Mesothelial cell of epicardium (in vitro differentiated cells): ENCODE data around the gene LBX2. TPM values are rescaled to one million over a fixed set of nuclear protein-coding genes. Genes with fewer than 3 reads are reported as not detected.

Experiments
- DNase-seq, 2 experiments: peaks; one replicate each; pipeline ENCODE4 v3.0.0; 2021; ENCODE audit warnings: low spot score in 2 of 2; ENCODE audit not compliant: unreplicated experiment in 2 of 2
- H3K27ac Mint-ChIP-seq: 2 replicates; pipeline ENCODE4 v1.8.0; 2021; ENCODE audit warnings: mixed read lengths
- H3K27me3 Mint-ChIP-seq: 2 replicates; pipeline ENCODE4 v1.8.0; 2021; ENCODE audit warnings: low read depth, mixed read lengths
- H3K36me3 Mint-ChIP-seq: 2 replicates; pipeline ENCODE4 v1.8.0; 2021; ENCODE audit warnings: mixed read lengths
- H3K4me1 Mint-ChIP-seq: 2 replicates; pipeline ENCODE4 v1.8.0; 2021; ENCODE audit warnings: mixed read lengths
- H3K4me3 Mint-ChIP-seq: 2 replicates; pipeline ENCODE4 v1.8.0; 2021; ENCODE audit warnings: mild to moderate bottlenecking, moderate library complexity, mixed read lengths
- H3K9me3 Mint-ChIP-seq: 2 replicates; pipeline ENCODE4 v1.8.0; 2021; ENCODE audit warnings: mixed read lengths
- CTCF ChIP-seq: fragments of 200-600 bp; sonication (generic); IDR thresholded peaks from one replicate; pipeline ENCODE4 v1.5.0; 2021; ENCODE audit warnings: antibody characterized with exemption; ENCODE audit not compliant: unreplicated experiment
- total RNA-seq: library from RNA; stranded (reverse); gene quantifications from 3 replicates; pipeline ENCODE4 v1.2.1, GENCODE V29; 2021

LBX2 gene
- total RNA-seq, 1 donor from 2014 or later = 1.1 TPM

- Mint-ChIP-seq H3K4me1 (peaks cover 14% of the 10 kb centered on the region), H3K9me3 (no peaks in the 10 kb centered on the region), H3K4me3 (no peak overlapping the region), H3K36me3 (no peaks in the 10 kb centered on the region), H3K27me3 (no peaks in the 10 kb centered on the region), H3K27ac (no peak overlapping the region)
- TF ChIP-seq CTCF = no peak
- no peak for DNase-seq
Measured at GRCh38 chr2:74534411-74534810, 35.0 kb upstream of the LBX2 start.

GRCh38 chr2:74533464-74533863, 34.1 kb upstream of the LBX2 start:
- Mint-ChIP-seq H3K4me1 (peaks cover 21% of the 10 kb centered on the region), H3K4me3 (no peak overlapping the region), H3K27ac (no peak overlapping the region), H3K9me3 (no peaks in the 10 kb centered on the region), H3K27me3 (no peaks in the 10 kb centered on the region), H3K36me3 (no peaks in the 10 kb centered on the region)
- DNase-seq = no peak
- no peak for TF ChIP-seq CTCF

- no peaks in the 10 kb centered on the region for H3K9me3 Mint-ChIP-seq
- H3K4me3 Mint-ChIP-seq = peak overlapping the region; percentile 41
- H3K4me1 Mint-ChIP-seq = peaks cover 27% of the 10 kb centered on the region
- no peak for TF ChIP-seq CTCF
- no peak overlapping the region for H3K27ac Mint-ChIP-seq
- no peaks in the 10 kb centered on the region for H3K27me3 Mint-ChIP-seq
- DNase-seq = no peak
- peaks cover 5% of the 10 kb centered on the region for H3K36me3 Mint-ChIP-seq
Measured at GRCh38 chr2:74532222-74532621, 32.8 kb upstream of the LBX2 start.

GRCh38 chr2:74531666-74532065, 32.3 kb upstream of the LBX2 start:
- Mint-ChIP-seq H3K27ac (no peak overlapping the region), H3K4me3 (no peak overlapping the region), H3K9me3 (peaks cover 2% of the 10 kb centered on the region), H3K27me3 (no peaks in the 10 kb centered on the region), H3K4me1 (peaks cover 27% of the 10 kb centered on the region), H3K36me3 (peaks cover 10% of the 10 kb centered on the region)
- TF ChIP-seq CTCF = no peak
- no peak for DNase-seq

- H3K4me3 Mint-ChIP-seq = peak overlapping the region; percentile 90
- DNase-seq = peak in 1 of 2 experiments; percentile 55
- H3K36me3 Mint-ChIP-seq = peaks cover 18% of the 10 kb centered on the region
- peaks cover 6% of the 10 kb centered on the region for H3K9me3 Mint-ChIP-seq
- peaks cover 27% of the 10 kb centered on the region for H3K4me1 Mint-ChIP-seq
- no peak for TF ChIP-seq CTCF
- H3K27me3 Mint-ChIP-seq = no peaks in the 10 kb centered on the region
- no peak overlapping the region for H3K27ac Mint-ChIP-seq
Measured at GRCh38 chr2:74530239-74531187, 31.1 kb upstream of the LBX2 start.
